ENCODE results near the gene CXCL14. TPM values are rescaled to one million over a fixed set of nuclear protein-coding genes. Genes with fewer than 3 reads are reported as not detected.

Gene CXCL14
- total and polyA plus RNA-seq, 8 donors = 2.3 to 72.6 (median 54.1) TPM

DNA sequence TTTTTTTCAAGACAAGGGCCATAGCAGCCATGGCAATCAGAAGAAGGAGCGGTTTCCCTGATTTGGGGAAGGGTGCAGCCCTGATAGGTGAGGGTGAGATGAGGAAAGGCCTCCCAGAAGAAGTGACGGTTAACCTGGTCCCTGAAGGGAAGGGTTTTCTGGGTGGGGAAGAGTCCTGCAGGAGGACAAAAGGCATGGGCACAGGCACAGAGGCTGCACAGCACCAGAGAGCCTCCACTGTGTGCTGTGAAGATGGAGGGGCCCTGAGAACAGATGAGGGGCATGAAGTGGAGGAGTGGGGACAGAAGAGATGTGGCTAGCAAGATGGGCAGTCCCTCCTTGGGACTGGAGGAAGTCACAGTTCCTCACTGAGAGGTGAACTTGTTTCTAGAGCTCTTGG, 46.3 kb upstream of the CXCL14 start:
- Histone ChIP-seq H3K27me3 (peaks cover 0 to 7% of the 10 kb centered on the region in 2 donors), H3K4me1 (no peaks in the 10 kb centered on the region), H3K36me3 (no peaks in the 10 kb centered on the region), H3K27ac (no peak overlapping the region), H3K4me3 (no peak overlapping the region), H3K9me3 (no peaks in the 10 kb centered on the region)
- intact Hi-C loops (cut with DNase I) = no loop called here
- TF ChIP-seq, protein P1, sequence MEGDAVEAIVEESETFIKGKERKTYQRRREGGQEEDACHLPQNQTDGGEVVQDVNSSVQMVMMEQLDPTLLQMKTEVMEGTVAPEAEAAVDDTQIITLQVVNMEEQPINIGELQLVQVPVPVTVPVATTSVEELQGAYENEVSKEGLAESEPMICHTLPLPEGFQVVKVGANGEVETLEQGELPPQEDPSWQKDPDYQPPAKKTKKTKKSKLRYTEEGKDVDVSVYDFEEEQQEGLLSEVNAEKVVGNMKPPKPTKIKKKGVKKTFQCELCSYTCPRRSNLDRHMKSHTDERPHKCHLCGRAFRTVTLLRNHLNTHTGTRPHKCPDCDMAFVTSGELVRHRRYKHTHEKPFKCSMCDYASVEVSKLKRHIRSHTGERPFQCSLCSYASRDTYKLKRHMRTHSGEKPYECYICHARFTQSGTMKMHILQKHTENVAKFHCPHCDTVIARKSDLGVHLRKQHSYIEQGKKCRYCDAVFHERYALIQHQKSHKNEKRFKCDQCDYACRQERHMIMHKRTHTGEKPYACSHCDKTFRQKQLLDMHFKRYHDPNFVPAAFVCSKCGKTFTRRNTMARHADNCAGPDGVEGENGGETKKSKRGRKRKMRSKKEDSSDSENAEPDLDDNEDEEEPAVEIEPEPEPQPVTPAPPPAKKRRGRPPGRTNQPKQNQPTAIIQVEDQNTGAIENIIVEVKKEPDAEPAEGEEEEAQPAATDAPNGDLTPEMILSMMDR (IDR thresholded peaks at IDR 0.05) = no peak
- ATAC-seq (no peak), DNase-seq (no peak)

DNA sequence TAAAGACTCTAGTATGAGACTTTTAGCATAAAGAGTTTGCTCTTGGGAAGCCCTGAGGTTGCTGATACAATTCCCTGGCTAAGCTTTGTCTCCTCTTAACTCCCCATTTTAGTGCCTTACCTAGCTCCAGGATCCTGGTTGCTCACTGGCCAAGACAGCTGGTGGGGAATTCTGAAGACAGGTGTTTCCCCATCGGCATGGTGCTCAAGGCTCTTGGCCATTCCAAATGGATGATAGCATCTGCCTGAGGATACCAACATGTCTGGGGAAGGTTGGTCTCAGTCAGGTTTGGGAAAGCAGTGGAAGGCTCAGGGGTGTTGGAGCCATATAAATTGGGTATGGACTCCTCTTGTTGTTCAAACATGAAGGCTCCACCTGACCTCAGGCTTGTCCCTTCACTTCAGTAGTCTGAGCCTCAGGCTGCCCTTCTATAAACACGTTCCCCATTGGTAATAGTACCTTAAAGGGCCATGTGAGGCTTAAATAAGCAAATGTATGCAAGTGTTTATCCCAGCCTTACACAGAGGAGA, 44.5 kb upstream of the CXCL14 start:
- Histone ChIP-seq H3K9me3 (peaks cover 0 to 15% of the 10 kb centered on the region in 2 donors), H3K4me3 (no peak overlapping the region), H3K27ac (no peak overlapping the region), H3K36me3 (no peaks in the 10 kb centered on the region), H3K27me3 (peaks cover 0 to 5% of the 10 kb centered on the region in 2 donors), H3K4me1 (no peaks in the 10 kb centered on the region)
- TF ChIP-seq, protein P1 (IDR thresholded peaks at IDR 0.05) = no peak
- ATAC-seq (no peak), DNase-seq (no peak)
- intact Hi-C loops (cut with DNase I) = no loop called here

DNA sequence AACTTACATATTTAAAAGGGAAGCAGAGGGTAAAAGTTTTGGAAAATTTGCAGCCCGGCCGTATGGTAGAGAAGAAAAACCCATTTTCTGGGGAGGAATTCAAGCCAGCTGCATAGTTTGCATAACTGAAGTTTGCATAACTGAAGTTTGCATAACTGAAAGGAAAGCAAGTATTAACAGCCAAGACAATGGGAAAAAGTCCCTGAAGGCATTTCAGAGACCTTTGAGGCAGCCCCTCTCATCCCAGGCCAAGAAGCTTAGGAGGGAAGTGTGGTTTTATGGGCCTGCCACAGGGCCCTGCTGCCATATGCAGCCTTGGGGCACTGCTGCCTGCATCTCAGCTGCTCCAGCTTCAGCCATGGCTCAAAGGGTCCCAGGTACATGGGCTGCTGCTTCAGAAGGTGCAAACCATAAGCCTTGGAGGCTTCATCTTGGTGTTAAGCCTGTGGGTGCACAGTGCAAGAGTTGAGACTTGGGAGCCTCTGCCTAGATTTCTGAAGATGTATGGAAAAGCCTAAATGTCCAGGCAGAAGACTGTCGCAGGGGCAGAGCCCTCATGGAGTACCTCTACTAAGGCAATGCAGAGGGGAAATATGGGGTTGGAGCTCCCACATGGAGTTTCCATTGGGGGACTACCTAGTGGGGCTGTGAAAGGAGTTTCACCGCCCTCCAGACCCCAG, 36.9 kb upstream of the CXCL14 start:
- no peak for DNase-seq
- Histone ChIP-seq H3K4me1 (no peaks in the 10 kb centered on the region), H3K9me3 (peaks cover 0 to 22% of the 10 kb centered on the region in 2 donors), H3K27me3 (peaks cover 0 to 10% of the 10 kb centered on the region in 2 donors), H3K36me3 (no peaks in the 10 kb centered on the region), H3K27ac (no peak overlapping the region), H3K4me3 (no peak overlapping the region)
- intact Hi-C loops (cut with DNase I) = no loop called here
- TF ChIP-seq, protein P1 (IDR thresholded peaks at IDR 0.05) = no peak
- ATAC-seq = no peak

DNA sequence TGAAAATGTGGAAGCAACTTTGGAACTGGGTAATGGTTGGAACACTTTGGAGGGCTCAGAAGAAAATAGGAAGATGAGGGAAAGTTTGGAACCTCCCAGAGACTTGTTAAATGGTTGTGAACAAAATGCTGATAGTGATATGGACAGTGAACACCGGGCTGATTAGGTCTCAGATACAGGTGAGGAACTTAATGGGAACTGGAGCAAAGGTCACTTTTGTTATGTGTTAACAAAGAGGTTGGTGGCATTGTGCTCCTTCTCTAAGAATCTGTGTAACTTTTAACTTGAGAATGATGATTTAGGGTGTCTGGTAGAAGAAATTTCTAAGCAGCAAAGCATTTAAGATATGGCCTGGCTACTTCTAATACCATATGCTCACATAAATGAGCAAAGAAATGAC, 36.4 kb upstream of the CXCL14 start:
- ATAC-seq (no peak), DNase-seq (no peak)

DNA sequence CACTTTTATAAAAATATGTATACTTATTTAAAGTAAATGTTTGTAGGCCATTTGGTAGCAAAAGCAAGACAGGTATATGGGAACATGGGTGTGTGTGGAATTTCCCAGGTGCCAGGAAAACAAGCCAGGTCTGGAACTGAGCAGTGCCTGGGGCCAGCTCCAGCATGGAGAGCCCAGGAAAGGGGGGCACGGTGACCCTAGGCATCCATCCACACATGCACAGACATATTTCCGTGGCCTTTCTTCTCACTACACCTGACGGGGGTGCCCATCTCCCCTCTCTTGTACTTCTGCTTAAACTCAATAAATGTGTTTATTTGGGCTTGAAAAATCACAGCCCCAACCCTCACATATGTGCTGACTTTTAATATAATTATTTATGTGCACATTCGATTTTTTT, 31.2 kb upstream of the CXCL14 start:
- H3K36me3 ChIP-seq = no peaks in the 10 kb centered on the region
- DNase-seq = no peak
- peaks cover 0 to 11% of the 10 kb centered on the region in 2 donors for H3K27me3 ChIP-seq
- intact Hi-C loops (cut with DNase I) = no loop called here
- H3K9me3 ChIP-seq = no peaks in the 10 kb centered on the region
- no peak for ATAC-seq
- TF ChIP-seq, protein P1 (IDR thresholded peaks at IDR 0.05) = no peak
- no peak overlapping the region for H3K4me3 ChIP-seq
- no peak overlapping the region for H3K27ac ChIP-seq
- no peaks in the 10 kb centered on the region for H3K4me1 ChIP-seq

More for the DNA sequence above, 36.4 kb upstream of the CXCL14 start:
- H3K4me3 ChIP-seq = no peak overlapping the region
- H3K27ac ChIP-seq = no peak overlapping the region
- peaks cover 0 to 13% of the 10 kb centered on the region in 2 donors for H3K27me3 ChIP-seq
- intact Hi-C loops (cut with DNase I) = no loop called here
- no peaks in the 10 kb centered on the region for H3K36me3 ChIP-seq
- peaks cover 0 to 22% of the 10 kb centered on the region in 2 donors for H3K9me3 ChIP-seq
- TF ChIP-seq, protein P1 (IDR thresholded peaks at IDR 0.05) = no peak
- H3K4me1 ChIP-seq = no peaks in the 10 kb centered on the region
